Suprapubic skin (tissue), 3 donors: ENCODE measurements around the gene RAB40C.

Source experiments
- POLR2AphosphoS5 ChIP-seq, 3 donors: sonication (generic); formaldehyde crosslinking; IDR thresholded peaks; one replicate each; pipeline ENCODE4 v1.6.1; 2017; ENCODE audit warnings: antibody characterized with exemption in 3 of 3
- TF ChIP-seq, protein P1 (sequence below), 2 donors: fragments of 200-600 bp in 1 of 2; fragments of 450-650 bp in 1 of 2; sonication (generic) in 1 of 2; IDR thresholded peaks; one replicate each; pipeline ENCODE4 v1.5.1; 2016 to 2019; ENCODE audit warnings: antibody characterized with exemption in 2 of 2, mild to moderate bottlenecking in 1 of 2, moderate library complexity in 1 of 2

DNA sequence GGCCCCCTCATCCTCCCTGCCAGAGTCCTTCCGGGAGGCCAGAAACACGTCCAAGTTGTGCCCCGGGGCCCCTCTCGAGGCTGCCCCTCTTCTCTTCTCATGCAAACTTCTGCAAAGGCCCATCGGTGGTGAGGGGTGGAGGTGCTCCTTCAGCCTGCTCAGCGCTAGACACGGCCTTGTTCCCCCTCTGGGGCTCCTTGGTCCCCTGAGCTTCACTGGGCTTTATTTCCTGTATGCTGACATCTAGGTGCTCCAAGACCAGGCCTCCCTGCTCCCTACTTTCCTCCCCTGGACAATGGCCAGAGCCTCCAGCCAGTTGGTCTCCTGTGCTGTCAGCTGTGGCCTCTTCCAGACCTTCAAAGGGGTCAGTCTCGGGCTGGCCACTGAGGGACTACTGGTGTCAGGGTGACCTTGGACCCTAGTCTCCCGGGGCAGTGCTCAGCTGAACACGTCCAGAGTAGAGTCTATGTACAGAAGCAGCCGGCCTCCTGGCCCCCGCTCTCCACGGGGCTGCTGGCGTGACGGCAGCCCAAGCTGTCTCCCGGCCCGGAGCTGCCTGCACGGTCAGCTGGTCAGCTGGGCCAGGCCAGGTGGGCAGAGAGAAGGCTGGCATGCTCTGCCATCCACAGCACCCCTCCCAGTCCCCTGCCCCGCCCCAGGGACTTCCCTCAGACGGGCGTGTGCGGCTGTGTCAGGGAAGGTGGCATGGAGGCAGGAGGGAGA is 31.4 kb upstream of the RAB40C start:
- TF ChIP-seq, protein P1, sequence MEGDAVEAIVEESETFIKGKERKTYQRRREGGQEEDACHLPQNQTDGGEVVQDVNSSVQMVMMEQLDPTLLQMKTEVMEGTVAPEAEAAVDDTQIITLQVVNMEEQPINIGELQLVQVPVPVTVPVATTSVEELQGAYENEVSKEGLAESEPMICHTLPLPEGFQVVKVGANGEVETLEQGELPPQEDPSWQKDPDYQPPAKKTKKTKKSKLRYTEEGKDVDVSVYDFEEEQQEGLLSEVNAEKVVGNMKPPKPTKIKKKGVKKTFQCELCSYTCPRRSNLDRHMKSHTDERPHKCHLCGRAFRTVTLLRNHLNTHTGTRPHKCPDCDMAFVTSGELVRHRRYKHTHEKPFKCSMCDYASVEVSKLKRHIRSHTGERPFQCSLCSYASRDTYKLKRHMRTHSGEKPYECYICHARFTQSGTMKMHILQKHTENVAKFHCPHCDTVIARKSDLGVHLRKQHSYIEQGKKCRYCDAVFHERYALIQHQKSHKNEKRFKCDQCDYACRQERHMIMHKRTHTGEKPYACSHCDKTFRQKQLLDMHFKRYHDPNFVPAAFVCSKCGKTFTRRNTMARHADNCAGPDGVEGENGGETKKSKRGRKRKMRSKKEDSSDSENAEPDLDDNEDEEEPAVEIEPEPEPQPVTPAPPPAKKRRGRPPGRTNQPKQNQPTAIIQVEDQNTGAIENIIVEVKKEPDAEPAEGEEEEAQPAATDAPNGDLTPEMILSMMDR (IDR thresholded peaks at IDR 0.05): no peak
- no peak for TF ChIP-seq POLR2AphosphoS5 (IDR thresholded peaks at IDR 0.05)
